ENCODE results near the gene DHRS2.
"Not testable (repeated sequence)": the region's sequence is repeated elsewhere in the genome, so short reads cannot be mapped to it uniquely, and the experiment has no call there.

Gene DHRS2, protein sequence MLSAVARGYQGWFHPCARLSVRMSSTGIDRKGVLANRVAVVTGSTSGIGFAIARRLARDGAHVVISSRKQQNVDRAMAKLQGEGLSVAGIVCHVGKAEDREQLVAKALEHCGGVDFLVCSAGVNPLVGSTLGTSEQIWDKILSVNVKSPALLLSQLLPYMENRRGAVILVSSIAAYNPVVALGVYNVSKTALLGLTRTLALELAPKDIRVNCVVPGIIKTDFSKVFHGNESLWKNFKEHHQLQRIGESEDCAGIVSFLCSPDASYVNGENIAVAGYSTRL

DNA sequence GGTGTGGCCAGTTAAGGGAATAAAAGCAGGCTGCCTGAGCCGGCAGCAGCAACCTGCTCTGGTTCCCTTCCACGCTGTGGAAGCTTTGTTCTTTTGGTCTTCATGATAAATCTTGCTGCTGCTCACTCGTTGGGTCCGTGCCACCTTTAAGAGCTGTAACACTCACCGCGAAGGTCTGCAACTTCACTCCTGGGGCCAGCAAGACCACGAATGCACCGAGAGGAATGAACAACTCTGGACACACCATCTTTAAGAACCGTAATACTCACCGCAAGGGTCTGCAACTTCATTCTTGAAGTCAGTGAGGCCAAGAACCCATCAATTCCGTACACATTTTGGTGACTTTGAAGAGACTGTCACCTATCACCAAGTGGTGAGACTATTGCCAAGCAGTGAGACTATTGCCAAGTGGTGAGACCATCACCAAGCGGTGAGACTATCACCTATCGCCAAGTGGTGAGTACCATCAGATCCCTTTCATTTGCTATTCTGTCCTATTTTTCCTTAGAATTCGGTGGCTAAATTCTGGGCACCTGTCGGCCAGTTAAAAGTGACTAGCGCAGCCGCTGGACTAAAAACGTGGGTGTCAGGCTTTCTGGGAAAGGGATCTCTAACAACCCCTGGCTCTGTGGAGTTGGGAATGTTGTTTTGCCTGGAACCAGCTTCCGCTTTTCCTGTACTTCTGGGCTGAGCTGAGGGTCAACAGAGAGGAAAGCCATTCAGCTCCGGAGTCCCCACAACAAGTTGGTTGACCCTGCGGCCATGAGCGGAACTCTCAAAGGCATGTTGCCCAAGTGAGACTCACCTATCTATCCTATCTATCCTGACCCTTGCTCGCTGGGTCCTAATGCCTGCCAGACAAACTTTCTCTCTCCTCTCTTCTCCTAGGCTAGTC, at the start of gene DHRS2:
Gene DHRS2, plus strand, starts transcription at position 48 of the 895 bp plus-strand sequence. CDS start 2,501 bp downstream, outside the sequence.
- no peak for FAIRE-seq

DNA sequence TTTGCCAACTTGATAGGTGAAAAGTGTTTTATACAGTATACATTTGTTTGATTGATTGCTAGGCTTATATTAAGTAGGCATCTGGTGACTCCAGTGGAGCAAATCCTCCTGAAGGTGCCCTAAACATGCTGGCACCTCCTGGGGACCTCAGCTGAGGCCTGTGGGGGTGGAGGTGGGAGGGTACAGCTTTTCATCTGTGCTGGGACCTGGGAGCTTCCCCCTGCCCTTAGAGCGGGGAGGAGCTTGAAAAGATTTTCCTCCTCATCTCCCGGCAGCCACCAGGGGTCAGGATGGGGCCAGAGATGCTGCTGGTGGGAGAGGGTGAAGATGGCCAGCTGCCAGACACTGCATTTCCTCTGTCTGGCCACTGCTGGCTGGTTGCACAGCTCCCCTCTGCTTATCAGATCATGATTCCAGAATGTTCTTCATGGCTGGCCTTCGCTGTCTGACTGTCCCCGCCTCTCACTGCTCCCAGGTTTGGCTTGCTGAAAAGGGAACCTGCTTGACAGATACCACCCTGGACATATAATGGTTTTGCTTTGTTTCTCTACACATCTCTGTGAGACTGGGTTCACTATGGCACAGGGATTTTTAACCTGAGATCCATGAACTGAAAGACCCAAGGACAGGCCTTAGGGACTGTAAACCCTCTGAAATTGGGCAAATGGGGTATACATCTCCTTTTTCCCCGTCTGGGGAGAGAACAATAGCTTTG, 47.1 kb upstream of the DHRS2 start:
- FAIRE-seq: no peak

DNA sequence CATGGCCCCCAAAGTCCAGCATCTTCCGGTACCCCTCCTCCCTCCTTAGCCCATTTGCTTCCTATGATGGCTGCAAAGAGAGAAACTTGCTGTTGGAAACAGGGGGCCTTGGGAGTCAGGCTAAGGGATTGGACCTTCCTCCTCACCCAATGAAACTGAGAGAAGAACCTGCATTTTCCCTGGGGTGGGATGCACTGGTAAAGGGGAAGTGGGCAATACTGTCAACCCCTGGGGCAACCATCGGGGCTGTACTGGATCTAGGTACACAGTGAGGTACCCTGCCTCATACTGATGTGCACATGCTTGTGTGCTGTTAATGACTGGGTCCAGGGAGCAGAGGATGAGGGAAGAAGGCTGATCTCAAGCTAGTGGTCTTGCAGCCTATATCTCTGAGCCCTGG, 46.6 kb upstream of the DHRS2 start:
- no peak for FAIRE-seq

DNA sequence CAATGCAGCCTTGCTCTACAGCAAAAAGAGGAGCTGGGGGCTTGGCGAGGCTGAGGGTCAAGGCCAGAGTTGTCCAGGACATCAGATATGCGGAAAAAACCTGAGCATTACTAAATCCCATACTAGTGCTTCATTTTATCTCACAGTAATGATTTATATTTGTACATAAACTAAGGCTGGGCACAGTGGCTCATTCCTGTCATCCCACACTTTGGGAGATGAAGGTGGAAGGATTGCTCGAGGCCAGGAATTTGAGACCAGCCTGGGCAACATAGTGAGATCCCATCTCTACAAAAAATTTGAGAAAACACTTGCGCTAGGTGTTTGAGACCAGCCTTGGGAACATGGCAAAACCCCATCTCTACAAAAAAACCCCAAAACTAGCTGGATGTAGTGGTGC, 46.0 kb upstream of the DHRS2 start:
- no peak for FAIRE-seq

DNA sequence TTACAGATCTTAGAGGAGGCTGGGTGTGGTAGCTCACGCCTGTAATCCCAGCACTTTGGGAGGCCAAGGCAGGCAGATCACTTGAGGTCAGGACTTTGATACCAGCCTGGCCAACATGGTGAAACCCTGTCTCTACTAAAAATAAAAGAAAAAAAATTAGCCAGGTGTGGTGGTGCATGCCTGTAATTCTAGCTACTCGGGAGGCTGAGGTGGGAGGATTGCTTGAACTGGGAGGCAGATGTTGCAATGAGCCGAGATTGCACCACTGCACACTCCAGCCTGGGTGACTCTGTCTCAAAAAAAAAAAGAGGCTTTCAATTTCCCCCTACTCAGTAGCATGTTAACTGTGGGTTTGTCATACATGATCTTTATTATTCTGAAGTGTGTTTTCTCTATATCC, 42.0 kb upstream of the DHRS2 start:
- FAIRE-seq: not testable (repeated sequence)

DNA sequence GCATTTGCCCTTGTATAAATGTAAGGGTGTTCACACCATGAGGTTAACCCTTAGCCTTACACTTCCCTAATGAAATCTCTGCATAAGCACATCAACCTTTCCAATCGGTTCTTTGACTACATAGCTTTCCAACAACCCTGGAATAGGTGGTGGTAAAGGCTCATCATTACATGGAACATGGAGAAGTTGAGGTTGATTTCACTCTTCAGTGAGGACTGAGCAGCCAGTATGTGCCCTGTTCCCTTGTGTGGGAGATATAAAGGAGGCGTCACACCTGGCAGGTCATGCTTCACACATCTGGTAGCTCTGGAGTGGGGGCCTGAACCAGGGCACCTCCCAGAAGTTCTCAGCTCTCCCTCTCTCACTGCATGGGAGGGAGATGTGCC, 35.8 kb upstream of the DHRS2 start:
- FAIRE-seq: no peak

DNA sequence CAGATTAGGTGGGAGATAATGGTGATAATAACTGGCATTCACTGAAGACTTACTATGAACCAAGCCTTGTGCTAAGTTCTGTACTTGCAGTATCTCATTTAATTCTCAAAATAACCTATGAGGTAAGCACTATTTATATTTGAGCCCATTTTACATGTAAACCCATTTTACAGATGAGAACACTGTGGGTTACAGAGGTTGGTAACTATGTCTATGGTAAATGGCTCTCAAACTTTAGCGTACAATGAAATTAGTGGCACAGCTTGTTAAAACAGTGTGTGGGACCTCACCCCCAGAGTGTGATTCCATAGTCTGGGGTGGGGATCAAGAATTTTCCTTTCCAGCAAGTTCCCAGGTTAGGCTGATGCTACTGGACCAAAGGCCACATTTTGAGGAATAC, 35.4 kb upstream of the DHRS2 start:
- FAIRE-seq: no peak

DNA sequence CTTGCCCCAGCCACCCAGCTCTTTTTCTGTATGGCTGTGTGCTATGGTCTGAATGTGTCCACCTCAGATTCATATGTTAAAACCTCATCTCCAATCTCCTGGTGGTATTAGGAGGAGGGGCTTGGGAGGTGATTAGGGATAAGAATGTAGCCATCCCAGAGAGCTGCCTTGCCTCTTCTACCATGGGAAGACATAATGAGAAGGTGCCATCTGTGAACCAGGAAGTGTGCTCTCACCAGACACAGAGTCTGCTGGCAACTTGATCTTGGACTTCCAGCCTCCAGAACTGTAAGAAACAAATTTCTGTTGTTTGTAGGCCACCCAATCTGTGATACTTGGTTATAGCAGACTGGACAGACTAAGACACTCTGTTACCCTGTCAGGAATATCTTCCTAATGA, 34.7 kb upstream of the DHRS2 start:
- FAIRE-seq: no peak

DNA sequence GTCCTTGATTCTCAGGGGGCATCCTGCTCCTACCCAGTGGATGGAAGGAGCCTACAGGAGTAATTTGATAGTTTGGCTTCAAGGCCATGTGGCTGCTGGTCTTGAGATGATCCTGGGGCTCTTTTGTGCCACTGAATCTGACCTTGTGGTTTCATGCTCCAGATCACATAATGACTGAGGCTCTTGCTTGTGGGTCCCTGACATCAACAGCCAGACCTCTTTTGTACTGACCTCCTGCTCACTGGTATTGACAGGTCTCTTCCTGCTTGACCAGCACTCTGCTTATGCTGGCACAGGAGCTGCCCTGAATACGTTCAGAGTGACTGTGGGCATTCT, 34.4 kb upstream of the DHRS2 start:
- FAIRE-seq: no peak

DNA sequence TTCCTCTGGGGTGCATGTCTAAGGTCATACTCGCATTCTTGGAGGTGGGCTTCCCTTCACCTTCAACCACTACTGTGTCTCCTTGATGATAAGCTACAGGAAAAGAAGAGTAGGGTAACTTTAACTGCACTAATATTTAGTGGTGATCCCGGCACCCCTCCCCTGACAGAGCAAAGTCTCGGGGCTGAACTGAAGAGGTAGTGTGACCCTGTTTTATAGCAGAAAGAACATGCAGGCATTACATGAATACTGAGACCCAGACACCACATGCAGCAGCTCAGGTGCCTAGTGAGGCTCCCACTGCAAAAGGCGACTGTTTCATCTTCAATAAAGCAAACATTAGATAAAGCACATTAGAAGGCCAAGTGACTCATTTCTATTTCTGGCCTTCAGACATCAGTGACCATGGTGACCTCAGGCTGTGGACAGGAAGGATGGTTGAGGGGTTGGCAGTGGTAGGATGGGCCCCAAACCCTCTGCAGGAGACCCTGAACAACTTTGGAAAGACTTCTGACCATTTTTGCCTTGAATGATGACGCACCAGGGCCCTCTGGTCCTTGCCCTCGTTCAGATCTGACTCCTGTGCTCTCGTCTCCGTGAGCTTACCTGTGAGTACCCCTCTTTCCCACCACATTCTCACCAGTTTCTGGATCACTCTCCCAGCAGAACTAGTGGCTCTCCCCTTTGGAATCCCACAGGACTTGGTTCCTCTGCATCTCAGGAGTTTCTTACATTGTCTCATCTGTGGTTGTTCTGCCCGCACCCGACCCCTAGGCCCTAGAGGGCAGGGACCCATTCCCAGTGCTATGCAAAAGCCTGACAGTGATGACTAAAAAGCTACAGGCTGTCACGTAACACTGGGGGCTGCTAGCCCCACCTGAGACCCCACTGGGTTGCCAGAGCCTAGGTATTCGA, 33.7 kb upstream of the DHRS2 start:
- FAIRE-seq: no peak

DNA sequence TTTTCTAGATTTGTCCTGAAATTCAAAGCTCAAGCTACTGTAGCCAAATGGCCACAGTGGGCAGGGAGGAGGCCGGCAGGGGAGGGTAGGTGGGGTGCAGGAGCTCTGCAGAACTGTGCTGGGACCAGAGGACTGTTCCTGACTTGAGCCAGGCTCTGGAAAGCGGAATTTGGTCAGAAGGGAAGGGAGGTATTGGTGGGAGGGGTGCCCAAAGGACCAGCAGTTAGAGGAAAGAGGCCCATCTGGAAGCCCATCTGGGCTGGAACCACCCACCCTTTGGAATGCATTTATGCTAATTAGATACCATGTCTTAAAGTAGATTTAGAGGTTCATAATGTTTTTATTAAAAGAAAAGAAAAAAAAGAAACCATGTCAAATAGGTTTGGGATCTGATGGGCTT, 33.1 kb upstream of the DHRS2 start:
- FAIRE-seq: no peak

DNA sequence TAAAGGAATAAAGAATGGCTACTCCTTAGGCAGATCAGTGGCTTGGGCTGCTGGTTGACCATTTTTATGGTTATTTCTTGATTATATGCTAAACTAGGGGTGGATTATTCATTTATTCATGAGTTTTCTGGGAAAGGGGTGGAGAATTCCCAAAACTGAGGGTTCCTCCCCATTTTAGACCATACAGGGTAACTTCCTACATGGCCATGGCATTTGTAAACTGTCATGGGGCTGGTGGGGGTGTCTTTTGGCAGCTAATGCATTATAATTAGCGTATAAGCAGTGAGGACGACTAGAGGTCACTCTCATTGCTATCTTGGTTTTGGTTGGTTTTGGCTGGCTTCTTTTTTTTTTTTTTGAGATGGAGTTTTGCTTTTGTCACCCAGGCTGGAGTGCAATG, 32.0 kb upstream of the DHRS2 start:
- no peak for FAIRE-seq

DNA sequence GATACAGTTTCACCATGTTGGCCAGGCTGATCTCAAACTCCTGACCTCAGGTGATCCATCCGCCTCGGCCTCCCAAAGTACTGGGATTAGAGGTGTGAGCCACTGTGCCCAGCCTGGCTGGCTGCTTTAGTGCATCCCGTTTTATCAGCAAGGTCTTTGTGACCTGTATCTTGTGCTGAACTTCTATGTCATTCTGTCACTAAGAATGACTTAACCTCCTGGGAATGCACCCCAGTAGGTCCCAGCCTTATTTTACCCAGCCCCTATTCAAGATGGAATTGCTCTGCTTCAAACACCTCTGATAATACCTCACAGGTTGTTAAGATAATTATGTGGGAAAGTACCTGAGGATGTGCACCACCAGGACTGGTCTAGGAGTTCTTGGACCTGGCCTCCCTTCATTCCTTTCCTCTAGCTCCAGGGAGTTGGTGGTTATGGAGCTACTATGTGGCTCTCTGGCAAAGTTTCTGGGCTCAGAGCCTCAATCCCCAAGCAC, 31.4 kb upstream of the DHRS2 start:
- FAIRE-seq: no peak

DNA sequence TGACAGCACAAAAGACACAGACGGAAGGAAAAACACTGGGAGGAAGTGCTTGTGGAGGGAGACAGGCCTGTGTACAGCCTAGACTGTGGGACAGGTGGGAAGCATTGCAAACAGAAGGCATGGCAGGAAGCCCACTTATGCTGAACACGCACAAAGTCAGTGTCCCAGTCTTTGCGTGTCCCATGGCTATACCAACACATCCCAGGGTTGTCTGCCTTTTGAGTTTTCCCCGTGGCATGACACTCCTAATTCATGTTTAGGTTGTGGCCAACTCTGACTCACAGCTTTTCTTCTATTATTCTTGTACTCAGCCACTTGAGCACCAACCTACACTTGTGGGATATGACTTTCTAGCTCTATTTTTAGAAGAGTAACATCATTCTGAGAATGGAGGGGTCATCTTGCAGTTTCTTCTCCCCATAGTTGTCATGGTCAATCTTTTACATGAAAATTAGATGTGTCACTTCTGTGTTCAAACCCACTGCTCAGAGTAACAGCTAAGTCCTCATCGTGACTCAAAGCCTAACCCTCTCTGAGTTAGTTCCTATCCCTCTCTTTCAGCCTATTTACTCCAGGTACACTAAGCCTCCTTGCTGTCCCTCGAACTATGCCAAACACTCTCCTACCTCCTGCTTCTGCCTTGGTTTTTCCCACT, 30.1 kb upstream of the DHRS2 start:
- no peak for FAIRE-seq

DNA sequence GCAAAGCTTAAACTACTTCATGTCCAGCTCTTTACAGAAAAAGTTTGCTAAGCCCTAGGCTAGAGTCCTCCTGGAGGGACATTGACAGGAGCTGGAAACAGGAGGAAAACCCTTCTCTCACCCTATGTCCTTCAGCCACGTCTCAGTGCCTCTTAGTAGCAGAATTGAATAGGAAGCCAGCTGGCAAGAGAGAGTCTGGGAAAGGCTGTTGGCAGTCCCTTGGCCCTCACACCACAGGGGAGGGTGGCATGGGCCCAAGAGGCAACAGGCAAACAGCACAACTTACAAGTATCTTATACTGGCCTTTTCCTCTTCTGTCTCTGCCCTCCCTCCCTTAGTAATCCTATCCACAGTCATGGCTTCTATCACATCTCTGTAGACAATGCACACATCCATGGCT, 27.7 kb upstream of the DHRS2 start:
- FAIRE-seq: no peak

DNA sequence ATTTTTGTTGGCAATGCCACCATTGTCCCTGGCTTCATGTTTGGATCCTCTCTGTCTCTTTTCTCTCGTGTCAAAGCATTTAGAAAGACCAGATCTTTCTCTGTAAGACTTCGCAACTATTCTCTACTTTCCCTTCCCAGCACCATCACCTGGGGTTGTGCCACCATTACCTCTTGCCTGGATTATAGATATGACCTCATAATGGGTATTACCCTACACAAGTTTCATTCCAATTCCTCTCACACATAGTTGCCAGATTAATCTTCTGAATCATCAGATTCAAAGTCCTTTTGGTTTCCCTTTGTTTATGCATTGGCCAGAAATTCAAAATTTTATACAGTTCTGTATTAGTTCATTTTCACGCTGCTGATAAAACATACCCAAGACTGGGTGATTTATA, 27.2 kb upstream of the DHRS2 start:
- FAIRE-seq: no peak

DNA sequence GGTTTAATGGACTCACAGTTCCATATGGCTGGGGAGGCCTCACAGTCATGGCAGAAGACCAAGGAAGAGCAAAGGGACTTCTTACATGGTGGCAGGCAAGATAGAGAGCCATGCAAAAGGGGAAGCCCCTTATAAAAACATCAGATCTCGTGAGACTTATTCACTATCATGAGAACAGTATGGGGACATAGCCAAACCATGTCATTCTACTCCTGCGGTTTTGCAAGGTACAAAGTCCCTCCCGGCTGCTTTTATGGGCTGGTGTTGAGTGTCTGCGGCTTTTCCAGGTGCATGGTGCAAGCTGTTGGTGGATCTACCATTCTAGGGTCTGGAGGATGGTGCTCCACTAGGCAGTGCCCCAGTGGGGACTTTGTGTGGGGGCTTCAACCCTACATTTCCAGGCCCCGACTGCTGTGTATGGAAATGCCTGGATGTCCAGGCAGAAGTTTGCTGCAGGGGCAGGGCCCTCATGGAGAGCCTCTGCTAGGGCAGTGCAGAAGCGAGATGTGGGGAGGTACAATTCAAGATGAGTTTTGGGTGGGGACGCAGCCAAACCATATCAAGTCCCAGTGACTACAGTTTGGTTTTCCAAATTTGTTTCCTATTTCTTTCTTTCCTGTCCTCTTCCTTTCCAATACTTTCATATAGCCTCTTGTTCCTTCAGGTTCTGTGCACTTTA, 26.6 kb upstream of the DHRS2 start:
- not testable (repeated sequence) for FAIRE-seq

DNA sequence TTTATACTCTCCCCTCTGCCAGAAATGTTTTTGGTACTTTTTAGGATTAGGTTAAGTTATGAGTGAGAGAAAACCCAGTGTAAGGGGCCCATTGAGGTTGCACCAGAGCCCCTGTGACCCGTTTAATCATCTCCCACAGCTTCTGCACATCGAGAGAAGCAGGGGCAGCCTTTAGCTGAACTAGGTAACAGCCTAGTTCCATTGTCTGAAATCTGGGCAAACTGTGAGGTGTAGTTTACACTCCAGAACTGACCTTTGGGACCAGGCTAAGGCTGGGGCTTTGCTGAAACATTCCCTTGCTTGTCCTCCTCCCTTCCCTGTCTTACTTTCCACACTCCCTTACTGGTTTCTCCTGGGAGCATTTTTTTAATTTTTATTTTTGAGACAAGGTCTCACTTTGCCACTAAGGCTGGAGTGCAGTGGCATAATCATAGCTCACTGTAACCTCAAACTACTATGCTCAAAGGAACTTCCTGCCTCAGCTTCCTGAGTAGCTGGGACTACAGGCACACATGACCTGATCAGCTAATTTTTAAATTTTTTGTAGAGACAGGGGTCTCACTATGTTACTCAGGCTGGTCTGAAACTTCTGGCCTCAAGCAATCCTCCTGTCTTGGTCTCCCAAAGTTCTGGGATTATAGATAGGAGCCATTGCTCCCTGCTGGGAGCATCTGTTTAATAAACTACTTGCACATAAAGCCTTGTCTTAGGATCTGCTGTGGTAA, 25.9 kb upstream of the DHRS2 start:
- no peak for FAIRE-seq

DNA sequence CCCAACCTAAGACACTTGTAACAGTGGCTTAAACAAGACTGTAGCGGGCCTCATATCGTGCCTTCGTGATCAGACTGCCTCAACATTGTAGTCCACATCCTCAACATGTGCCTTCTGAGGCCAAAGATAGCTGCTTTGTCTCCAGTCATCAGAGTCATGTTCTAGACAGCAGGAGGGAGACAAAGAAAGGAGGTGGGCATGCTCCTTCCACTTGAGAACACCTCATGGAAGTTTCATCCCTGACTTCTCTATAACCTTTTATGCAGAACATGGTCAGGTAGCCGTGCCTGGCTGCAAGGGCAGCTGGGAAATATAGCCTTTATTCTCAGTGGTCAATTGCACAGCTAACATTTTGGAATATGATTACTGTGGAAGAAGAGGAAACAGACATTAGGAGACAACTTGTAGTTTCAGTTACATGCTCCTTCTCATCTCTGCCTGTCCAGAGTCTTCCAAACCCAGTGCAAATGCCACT, 25.3 kb upstream of the DHRS2 start:
- no peak for FAIRE-seq

DNA sequence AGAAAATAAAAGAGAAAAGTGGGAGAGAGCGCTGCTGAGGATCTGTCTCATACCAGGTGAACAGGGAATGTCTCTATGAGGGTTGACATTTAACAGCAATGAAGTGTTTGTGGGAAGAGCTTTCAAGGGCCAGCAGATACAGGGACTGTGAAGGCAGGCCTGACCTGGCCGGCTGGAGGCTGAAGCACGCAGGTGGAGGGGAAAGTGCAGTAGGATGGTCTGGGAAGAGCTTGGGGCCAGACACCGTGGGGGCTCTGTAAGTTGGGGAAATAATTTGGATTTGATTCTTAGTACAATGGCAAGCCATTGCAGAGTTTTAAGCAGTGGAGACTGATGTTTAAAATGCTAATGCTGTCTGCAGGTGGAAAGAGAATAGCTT, 23.8 kb upstream of the DHRS2 start:
- FAIRE-seq: no peak

DNA sequence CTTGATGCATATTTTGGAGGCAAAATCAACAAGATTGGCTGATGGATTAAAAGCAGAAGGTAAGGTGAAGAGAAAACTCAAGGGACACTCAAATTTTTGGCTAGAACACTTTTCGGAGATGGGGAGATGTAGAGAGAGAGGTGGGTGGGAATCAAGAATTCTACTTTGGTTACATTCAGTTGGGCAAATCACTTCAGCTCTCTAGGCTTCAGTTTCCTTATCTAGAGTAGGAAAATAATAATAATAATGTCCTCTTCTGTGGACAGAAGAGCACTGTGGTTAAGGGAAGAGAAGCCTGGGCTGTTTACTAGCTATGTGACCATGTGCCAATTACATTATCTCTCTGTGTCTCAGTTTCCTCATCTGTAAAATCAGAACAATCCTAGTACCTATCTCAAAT, 23.4 kb upstream of the DHRS2 start:
- no peak for FAIRE-seq

Data from endometrium (tissue), 2 donors.